Esophagus muscularis mucosa (tissue), 3 donors: ENCODE data around the gene ROPN1L.

Source experiments
- EP300 ChIP-seq: sonication (generic); formaldehyde crosslinking; IDR thresholded peaks from one replicate; pipeline ENCODE4 v1.6.1; 2017; ENCODE audit warnings: antibody characterized with exemption
- TF ChIP-seq, protein P1 (sequence below), 3 experiments: fragments of 200-600 bp in 2 of 3; fragments of 450-650 bp in 1 of 3; sonication (generic) in 2 of 3; IDR thresholded peaks; one replicate each; pipeline ENCODE4 v1.5.1; 2017 to 2019; ENCODE audit warnings: antibody characterized with exemption in 3 of 3, mild to moderate bottlenecking in 2 of 3, moderate library complexity in 1 of 3

- TF ChIP-seq, protein P1, sequence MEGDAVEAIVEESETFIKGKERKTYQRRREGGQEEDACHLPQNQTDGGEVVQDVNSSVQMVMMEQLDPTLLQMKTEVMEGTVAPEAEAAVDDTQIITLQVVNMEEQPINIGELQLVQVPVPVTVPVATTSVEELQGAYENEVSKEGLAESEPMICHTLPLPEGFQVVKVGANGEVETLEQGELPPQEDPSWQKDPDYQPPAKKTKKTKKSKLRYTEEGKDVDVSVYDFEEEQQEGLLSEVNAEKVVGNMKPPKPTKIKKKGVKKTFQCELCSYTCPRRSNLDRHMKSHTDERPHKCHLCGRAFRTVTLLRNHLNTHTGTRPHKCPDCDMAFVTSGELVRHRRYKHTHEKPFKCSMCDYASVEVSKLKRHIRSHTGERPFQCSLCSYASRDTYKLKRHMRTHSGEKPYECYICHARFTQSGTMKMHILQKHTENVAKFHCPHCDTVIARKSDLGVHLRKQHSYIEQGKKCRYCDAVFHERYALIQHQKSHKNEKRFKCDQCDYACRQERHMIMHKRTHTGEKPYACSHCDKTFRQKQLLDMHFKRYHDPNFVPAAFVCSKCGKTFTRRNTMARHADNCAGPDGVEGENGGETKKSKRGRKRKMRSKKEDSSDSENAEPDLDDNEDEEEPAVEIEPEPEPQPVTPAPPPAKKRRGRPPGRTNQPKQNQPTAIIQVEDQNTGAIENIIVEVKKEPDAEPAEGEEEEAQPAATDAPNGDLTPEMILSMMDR (IDR thresholded peaks at IDR 0.05): no peak
- TF ChIP-seq EP300: no peak
These were observed 37.6 kb downstream of the ROPN1L start for GRCh38 chr5:10479154-10479721.
